Mammary epithelial cell (primary cell): ENCODE measurements around the gene VASN.

ENCODE experiments used
- EZH2 ChIP-seq: IDR thresholded peaks from 2 replicates; pipeline ENCODE4 v1.6.1; 2012; ENCODE audit warnings: low read length, inconsistent platforms, borderline replicate concordance
- TF ChIP-seq, protein P1 (sequence below), 2 donors: IDR thresholded peaks in 1 of 2; conservative IDR thresholded peaks in 1 of 2; 2 replicates each; pipeline ENCODE4 v1.5.1; 2011 to 2012; ENCODE audit warnings: inconsistent platforms in 2 of 2, low read length in 2 of 2, mild to moderate bottlenecking in 2 of 2, control low read depth in 1 of 2, low read depth in 1 of 2; ENCODE audit not compliant: insufficient read depth in 1 of 2; ENCODE audit errors: extremely low read depth in 1 of 2

- TF ChIP-seq, protein P1, sequence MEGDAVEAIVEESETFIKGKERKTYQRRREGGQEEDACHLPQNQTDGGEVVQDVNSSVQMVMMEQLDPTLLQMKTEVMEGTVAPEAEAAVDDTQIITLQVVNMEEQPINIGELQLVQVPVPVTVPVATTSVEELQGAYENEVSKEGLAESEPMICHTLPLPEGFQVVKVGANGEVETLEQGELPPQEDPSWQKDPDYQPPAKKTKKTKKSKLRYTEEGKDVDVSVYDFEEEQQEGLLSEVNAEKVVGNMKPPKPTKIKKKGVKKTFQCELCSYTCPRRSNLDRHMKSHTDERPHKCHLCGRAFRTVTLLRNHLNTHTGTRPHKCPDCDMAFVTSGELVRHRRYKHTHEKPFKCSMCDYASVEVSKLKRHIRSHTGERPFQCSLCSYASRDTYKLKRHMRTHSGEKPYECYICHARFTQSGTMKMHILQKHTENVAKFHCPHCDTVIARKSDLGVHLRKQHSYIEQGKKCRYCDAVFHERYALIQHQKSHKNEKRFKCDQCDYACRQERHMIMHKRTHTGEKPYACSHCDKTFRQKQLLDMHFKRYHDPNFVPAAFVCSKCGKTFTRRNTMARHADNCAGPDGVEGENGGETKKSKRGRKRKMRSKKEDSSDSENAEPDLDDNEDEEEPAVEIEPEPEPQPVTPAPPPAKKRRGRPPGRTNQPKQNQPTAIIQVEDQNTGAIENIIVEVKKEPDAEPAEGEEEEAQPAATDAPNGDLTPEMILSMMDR (conservative IDR thresholded peaks at IDR 0.05 in 1 of 2, IDR thresholded peaks at IDR 0.05 in 1 of 2; ENCODE audit: extremely low read depth in 1 of 2, insufficient read depth in 1 of 2, low read depth in 1 of 2, low read length in 2 of 2), result no peak
- TF ChIP-seq EZH2, result no peak
These were observed 23.5 kb downstream of the VASN start for GRCh38 chr16:4395055-4395726.
